T follicular helper cell (primary cell): ENCODE measurements around the gene NME7.

Experiments
- DNase-seq: peaks from one replicate; pipeline ENCODE4 v3.0.0-alpha.2; 2020; ENCODE audit warnings: low read depth

The NME7 gene

DNA sequence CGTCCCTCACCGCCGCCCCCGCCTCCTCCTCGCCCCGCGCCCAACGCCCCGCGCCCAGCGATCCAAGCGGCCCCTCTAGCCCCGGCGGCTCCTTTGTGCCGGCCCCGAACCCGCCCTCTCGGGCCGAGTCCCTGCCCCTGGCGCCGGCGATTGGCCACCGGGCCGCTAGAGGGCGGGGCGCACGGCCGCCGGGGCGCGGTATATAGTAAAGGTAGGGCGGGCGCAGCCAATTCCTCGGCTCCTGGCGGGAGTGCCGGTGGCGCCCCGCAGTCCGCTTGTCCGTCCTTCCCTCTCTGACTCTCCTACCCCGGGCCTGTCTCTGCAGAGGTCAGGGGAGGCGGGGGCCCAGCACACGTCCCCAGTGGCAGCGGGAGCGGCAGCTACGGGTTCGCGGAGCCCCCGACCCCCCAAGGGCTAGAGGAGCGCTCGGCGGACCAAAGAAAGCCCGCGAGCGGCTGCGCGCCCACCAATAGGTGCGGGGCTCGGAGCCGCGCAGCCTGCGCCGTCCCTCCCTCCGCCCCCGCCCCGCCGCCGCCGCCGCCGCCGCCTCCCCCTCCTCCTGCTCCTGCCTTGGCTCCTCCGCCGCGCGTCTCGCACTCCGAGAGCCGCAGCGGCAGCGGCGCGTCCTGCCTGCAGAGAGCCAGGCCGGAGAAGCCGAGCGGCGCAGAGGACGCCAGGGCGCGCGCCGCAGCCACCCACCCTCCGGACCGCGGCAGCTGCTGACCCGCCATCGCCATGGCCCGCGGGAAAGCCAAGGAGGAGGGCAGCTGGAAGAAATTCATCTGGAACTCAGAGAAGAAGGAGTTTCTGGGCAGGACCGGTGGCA lies 261.3 kb downstream of the NME7 start, which contains the start of gene ATP1B1:
Gene ATP1B1, plus strand, starts transcription at position 596 of the 826 bp plus-strand sequence. Its CDS starts 140 bp downstream, at position 736.
- DNase-seq: peak; percentile 68

GRCh38 chr1:169105434-169106094 lies 262.0 kb downstream of the NME7 start:
- DNase-seq: no peak

- no peak for DNase-seq
These were observed 262.5 kb downstream of the NME7 start for GRCh38 chr1:169105087-169105433.

DNA sequence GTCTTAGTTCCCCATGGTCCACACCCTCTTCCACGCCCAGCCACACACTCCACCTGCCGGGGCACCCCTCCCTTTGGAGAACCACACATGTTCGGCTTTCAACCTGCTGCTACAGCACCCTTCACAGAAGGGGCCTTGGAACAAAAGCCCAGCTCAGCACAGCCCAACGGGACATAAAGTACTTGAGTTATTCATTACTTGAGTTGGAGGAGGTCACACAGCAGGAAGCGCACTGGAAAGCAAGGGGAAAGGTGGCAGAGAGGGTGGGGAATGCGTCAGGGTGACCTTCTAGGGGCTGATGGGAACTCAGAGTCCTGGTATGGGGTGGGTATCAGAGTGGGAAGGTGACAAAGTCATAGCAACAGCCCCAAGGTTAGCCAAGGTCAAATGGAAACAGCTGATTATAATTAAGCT lies 264.1 kb downstream of the NME7 start:
- no peak for DNase-seq

GRCh38 chr1:169103002-169103401 lies 264.6 kb downstream of the NME7 start:
- no peak for DNase-seq

- no peak for DNase-seq
These were observed 265.0 kb downstream of the NME7 start for GRCh38 chr1:169102567-169102966.

GRCh38 chr1:169100651-169101088 lies 266.9 kb downstream of the NME7 start:
- DNase-seq: no peak

DNA sequence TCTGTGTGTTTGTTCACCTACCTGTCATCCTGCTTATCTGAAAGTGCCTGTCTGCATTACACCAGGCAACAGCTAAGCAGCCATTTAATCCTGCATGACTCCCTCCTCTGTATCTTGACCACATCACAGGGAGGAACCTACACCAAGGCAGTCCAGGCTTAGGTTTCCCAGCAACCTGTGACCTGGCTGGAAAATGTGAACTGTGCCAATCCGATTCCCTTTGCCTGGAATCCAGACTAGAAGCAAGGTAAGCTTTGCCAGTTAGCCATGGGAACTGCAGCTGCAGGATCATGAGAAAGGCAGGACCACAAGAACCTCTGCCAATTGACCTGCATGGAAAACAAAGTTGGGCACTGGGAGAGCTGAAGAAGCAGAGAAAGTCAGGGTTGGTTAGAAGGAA lies 267.4 kb downstream of the NME7 start:
- no peak for DNase-seq

- no peak for DNase-seq
These were observed 268.0 kb downstream of the NME7 start for GRCh38 chr1:169099561-169099960.

DNA sequence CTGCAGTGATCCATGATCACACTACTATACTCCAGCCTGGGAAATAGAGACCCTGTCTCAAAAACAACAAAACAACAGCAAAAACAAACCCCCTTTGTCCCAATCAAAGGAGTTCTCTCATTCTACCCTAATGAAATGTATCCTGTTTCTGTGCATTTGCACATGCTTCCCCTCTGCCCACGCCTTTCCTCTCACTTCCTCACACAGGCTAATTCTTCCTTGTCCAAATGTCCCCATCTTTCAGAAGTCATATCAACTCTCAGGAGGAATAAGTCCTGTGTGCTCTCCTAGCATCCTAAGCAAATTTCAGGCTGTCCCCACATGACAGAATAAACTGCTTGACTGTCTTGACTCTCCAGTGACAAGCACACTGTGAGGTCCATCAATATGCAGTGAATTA lies 269.2 kb downstream of the NME7 start:
- no peak for DNase-seq

- no peak for DNase-seq
These were observed 272.6 kb downstream of the NME7 start for GRCh38 chr1:169094897-169095569.

- DNase-seq: no peak
These were observed 275.2 kb downstream of the NME7 start for GRCh38 chr1:169092399-169092798.

DNA sequence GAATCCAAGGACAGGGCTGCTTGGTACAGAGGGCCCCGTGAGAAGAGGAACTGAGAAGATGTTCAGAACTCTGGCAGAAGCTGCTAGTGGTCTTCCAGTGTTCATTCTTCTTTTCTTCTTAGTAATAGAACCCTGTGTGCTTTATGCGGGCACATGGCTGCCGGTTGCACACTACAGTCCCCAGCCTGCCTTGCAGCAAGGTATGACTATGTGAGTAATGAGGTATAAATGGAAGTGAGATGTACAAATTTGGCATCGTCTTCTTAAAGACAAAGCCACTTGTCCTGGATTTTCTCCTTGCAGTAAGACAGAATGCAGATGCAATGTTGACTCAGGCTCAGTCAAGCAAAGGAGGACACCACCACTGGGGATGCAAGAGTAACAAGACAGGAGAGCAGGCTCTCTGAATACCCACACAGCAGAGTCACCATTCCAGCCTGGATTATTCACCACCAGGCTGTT lies 276.1 kb downstream of the NME7 start:
- no peak for DNase-seq

DNA sequence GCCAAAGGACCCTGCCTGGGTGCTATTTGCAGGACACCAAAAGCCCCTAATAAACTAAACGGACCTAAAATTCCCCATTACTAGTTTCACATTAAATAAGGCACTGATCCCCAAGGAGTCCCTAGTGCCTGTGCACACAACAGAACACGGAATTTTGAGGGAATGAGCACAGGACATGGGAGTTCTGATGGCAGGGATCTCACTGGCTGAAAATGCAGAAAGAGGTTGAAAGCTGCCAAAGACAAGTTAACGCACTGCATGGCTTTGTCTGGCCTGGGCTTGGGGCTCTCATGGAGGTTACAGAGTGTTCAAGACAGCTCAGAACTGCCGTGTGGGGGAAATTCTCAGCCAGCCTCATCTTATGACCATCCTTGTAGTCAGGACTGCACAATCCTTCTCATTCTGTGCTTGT lies 276.7 kb downstream of the NME7 start:
- DNase-seq: no peak

GRCh38 chr1:169090308-169090899 lies 277.2 kb downstream of the NME7 start:
- no peak for DNase-seq

GRCh38 chr1:169089776-169090175 lies 277.8 kb downstream of the NME7 start:
- DNase-seq: no peak

DNA sequence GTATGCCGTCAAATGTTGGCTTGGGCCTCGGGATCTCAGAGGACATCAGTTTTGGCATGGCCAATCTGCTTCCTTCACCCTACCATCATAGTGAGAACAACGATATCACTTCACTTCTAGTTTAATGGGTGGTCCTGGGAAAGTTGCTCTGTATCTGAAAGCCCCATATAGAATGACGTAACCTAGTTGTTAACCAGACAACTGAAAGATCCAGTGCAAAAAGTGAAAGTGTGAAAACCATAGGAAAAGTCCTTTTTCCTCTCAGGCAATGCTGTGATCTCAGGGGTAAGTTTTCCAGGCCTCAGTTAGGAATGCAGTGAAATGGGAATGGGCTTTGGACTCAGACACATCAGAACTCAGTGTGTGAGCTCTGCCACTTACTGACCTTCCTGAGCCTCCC lies 279.7 kb downstream of the NME7 start:
- no peak for DNase-seq

DNA sequence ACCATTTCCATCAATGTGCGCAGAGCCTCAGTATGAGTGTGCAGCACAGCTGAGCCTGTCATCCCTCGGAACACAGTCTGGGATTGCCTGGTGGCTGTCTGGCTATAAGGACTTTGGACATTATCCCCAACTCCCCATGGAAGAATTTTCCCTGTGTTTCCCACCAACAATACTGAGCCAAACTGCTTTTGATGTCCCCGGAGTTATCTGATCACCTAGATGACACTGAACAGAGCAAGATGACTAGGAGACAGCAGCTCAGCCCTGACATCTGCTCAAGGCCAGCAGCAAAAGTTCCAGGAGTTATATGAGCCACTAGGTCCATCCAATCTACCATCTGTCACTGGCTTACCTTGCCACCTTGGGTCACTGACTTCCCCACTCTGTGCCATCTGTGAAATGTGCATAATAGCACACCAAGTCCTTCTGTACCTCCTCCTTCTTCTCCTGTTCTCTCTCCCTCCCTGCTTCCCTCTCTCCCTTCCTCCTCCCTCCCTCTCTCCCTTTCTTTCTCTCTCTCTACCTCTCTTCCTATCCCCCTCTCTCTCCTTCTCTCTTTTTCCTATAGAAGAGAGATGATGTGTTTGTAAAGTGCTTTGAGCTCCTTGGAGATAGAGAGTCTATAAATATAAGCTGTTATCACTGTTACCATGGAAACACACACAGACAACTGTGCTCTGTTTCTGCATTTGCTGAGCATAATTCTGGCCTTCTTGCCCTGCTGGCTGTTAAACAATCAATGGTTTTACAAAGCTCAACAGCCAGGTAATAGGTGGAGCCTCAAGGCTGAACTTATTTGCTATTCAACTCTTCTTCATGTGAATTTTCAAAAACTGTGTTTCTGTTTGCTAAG lies 280.8 kb downstream of the NME7 start:
- DNase-seq: no peak

- no peak for DNase-seq
These were observed 281.7 kb downstream of the NME7 start for GRCh38 chr1:169085911-169086310.
